HS-27A (cell line): Measurements from ENCODE around the gene ETHE1.
"Not testable (repeated sequence)": the region's sequence is repeated elsewhere in the genome, so short reads cannot be mapped to it uniquely, and the experiment has no call there.

ENCODE experiments used
- DNase-seq: peaks from one replicate; pipeline ENCODE4 v3.0.0-alpha.2; 2012; ENCODE audit warnings: low read depth, missing footprints

ETHE1 gene

GRCh38 chr19:43523696-43524095 lies 3.3 kb downstream of the ETHE1 start:
- DNase-seq = not testable (repeated sequence)

DNA sequence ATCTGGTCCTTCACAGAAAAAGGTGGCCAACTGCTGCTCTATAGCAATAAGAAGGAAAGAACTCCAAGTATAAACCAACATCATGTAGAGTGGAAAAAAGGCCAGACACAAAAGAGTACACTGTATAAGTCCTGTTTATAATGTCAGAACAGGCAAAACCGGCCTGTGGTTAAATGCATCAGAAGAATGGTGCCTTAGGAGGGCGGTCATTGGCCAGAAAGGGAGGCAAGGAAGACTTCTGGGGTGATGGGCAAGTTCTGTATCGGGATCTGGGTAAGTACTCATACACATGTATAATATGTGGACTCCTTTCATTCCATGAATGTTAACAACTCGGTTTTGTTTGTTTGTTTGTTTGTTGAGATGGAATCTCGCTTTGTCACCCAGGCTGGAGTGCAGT lies 4.1 kb downstream of the ETHE1 start:
- no peak for DNase-seq

GRCh38 chr19:43519436-43520088 lies 7.4 kb downstream of the ETHE1 start:
- peak; percentile 57 for DNase-seq

DNA sequence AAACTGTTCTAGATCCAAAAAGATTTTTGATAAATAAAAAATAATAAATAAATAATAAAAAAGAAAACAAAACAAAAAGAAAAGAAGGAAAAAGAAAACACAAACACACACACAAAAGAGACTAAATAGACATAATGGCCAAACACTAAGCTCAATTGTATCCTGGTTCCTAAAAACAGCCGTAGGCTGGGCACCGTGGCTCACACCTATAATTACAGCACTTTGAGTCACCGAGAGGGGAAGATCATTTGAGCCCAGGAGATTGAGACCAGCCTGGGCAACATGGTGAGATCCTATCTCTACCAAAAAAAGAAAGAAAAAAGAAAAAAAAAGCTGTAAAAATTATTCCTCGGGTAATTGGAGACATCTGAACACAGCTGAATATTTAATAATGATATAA lies 8.9 kb downstream of the ETHE1 start:
- DNase-seq = no peak

DNA sequence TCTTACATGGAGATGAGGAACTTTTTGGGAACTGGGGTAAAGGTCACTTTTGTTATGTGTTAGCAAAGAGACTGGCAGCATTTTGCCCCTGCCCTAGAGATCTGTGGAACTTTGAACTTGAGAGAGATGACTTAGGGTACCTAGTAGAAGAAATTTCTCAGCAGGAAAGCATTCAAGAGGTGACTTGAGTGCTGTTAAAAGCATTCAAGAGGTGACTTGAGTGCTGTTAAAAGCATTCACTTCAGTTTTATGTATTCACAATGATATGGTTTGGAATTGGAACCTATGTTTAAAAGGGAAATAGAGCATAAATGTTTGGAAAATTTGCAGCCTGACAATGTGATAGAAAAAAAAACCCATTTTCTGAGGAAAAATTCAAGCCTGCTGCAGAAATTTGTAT lies 14.6 kb downstream of the ETHE1 start:
- DNase-seq = not testable (repeated sequence)

- no peak for DNase-seq
These were observed 15.7 kb downstream of the ETHE1 start for GRCh38 chr19:43511324-43511723.

DNA sequence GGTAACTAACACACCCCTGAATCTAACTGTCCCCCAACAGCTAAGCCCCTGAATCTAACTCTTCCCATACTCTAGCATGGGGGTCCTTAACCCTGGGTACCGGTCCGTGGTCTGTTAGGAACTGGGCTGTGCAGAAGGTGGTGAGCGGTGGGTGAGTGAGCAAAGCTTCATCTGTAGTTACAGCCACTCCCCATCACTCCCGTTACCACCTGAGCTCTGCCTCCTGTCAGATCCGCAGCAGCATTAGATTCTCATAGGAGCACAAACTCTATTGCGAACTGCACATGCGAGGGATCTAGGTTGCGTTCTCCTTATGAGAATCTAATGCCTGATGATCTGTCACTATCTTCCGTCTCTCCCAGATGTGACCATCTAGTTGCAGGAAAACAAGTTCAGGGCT lies 16.3 kb downstream of the ETHE1 start:
- DNase-seq = no peak

GRCh38 chr19:43507880-43508279 lies 19.1 kb downstream of the ETHE1 start:
- no peak for DNase-seq

GRCh38 chr19:43506629-43507028 lies 20.4 kb downstream of the ETHE1 start:
- no peak for DNase-seq

GRCh38 chr19:43505941-43506340 lies 21.1 kb downstream of the ETHE1 start:
- no peak for DNase-seq

DNA sequence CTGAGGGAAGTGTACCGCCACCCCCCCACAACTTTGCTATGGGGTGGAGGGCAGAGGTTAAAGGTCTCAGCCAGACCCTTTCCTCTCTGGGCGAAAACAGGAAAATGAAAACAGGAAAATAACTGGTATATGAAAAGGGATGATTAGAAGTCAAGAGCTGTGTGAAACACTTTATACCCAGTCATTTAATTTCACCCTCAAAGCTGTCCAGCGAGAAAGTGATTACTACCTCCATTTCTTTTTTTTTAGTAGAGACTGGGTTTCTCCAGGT lies 21.9 kb downstream of the ETHE1 start:
- DNase-seq = no peak

GRCh38 chr19:43504426-43505185 lies 22.4 kb downstream of the ETHE1 start, which contains the start of gene PHLDB3:
Gene PHLDB3 (minus strand): TSS chr19:43504746. CDS start chr19:43504118, 628 bp downstream.
- DNase-seq = no peak

DNA sequence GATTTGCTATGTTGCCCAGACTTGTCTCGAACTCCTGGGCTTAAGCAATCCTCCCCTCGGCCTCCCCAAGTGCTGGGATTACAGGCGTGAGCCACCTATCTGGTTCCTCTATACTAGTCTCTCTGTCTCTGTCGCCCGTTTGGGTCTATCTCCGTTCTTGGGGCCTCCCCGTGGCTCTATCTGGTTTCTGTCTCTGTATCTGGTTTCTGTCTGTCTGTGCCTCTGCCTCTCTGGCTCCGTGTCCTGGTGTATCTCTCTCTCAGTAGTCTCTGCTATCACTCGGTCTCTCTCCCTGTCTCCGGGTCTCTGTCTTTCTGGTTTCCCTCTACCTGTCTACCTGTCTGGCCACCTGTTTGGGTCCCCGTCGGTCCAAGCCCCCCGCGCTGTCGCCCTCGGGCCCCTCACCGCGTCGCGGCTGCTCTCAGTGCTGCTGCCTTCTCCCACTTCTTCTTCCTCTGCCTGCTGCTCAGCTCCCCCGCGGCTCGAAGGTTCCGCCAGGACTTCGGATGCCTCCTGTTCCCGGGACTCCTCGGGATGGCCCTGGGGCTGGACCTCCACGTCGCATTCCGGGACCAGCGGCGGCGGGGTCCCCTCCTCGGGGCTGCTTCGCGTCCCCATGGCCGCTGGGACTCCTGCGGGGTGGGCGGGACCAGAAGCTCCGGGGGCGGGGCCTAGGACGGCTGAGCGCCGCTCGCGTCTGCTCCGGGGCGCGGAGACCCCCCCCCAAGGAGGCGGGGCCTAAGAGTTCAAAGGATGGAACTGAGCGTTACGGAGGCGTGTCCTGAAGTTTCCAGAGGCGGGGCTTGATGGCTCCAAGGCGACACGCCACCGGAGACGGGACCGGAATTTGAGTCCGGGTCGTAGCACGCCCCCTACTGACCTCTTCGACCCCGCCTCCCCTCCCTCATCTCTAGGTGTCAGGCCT lies 23.2 kb downstream of the ETHE1 start:
- DNase-seq = peak; percentile 82

DNA sequence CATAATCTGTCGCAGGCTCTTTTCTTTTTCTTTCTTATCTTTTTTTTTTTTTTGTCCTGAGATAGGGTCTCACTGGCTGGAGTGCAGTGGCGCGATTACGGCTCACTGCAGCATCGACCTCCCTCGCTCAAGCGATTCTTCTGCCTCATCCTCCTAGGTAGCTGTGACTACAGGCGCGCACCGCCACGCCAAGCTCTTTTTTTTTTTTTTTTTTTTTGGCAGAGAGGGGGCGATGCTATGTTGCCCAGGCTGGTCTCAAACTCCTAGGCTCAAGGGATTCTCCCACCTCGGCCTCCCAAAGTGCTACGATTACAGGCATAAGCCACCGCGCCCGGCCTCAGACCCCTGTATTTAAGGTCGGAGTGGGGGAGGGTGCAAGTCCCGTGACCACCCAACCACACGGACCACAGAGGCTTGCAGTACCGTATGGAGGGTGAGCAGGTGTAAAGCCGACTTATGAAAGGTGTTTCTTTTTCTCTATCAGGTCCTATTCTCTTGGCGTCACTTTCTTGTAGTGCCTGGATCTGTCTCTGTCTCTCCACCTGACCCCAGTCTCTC lies 24.5 kb downstream of the ETHE1 start:
- no peak for DNase-seq

GRCh38 chr19:43501661-43502418 lies 25.2 kb downstream of the ETHE1 start:
- no peak for DNase-seq

GRCh38 chr19:43499042-43499441 lies 28.0 kb downstream of the ETHE1 start:
- DNase-seq = no peak

DNA sequence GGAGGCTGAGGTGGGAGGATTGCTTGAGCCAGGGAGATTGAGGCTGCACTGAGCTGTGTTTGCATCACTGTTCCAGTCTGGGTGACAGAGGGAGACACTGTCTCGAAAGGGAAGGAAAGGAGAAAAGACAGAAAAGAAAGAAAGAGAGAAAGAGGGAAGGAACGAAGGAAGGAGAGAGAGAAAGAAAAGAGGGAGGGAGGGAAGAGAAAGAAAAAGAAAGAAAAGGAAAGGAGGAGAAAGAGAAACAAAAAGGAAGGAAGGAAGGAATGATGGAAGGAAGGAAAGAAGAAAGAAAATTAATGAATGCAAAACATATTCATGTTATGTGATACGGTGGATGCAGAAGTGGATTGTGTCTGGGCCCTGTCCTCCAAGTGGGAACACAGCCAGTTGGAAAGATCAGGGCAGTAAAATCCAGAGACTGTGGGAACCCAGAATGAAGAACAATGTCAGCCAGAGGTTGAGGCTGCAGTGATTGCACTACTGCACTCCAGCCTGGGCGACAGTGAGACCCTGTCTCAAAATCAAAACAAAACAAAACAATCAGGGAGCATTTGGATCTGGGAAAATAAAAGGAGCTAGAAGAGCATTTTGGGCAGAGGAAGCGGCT lies 28.7 kb downstream of the ETHE1 start:
- DNase-seq = no peak

DNA sequence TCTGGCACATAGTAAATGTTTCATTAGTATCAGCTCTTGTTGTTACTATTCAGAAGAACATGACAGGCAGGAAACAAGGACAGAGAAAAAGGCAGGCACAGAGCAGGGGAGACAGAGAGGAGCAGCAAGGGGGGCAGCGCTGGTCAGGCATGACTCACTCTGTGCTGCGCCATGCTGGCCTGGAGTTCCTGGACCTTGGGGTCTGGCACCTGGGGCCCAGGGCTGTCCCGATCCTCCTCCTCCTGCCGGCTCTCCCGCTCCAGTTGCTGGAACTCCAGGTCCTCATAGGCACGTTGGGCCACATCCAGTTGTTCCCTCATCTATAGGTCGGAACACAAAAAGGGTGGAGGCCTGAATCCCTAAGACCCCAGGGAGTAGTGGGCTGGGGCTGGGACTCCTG lies 30.0 kb downstream of the ETHE1 start:
- DNase-seq = no peak

DNA sequence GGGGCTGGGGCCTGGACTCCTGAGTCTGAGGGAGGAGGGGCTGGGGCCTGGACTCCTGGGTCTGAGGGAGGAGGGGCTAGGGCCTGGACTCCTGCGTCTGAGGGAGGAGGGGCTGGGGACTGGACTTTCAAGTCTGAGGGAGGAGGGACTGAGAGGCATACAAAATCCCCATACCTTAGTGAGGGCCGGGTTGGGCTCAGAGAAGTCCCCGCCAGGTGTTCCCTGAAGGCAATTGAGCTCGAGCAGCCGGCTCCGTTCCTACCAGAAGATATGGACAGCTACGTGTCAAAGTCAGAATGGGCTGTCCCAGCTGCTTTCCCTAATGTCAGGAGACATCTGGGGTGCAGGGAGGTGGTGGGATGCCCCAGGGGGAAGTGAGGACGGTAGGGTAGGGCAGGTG lies 31.9 kb downstream of the ETHE1 start:
- no peak for DNase-seq

GRCh38 chr19:43490759-43491158 lies 36.2 kb downstream of the ETHE1 start:
- DNase-seq = no peak

GRCh38 chr19:43489979-43490599 lies 36.9 kb downstream of the ETHE1 start:
- DNase-seq = no peak
